Islet precursor cell (in vitro differentiated cells): ENCODE measurements around the gene ANKRD11.
A peak's percentile ranks its signal among the peaks of the same experiment; 100 is the strongest.
"Not testable (repeated sequence)": the region's sequence is repeated elsewhere in the genome, so short reads cannot be mapped to it uniquely, and the experiment has no call there.

Source experiments
- DNase-seq: peaks from one replicate; pipeline ENCODE4 v3.0.0-alpha.2; 2018

The ANKRD11 gene

DNA sequence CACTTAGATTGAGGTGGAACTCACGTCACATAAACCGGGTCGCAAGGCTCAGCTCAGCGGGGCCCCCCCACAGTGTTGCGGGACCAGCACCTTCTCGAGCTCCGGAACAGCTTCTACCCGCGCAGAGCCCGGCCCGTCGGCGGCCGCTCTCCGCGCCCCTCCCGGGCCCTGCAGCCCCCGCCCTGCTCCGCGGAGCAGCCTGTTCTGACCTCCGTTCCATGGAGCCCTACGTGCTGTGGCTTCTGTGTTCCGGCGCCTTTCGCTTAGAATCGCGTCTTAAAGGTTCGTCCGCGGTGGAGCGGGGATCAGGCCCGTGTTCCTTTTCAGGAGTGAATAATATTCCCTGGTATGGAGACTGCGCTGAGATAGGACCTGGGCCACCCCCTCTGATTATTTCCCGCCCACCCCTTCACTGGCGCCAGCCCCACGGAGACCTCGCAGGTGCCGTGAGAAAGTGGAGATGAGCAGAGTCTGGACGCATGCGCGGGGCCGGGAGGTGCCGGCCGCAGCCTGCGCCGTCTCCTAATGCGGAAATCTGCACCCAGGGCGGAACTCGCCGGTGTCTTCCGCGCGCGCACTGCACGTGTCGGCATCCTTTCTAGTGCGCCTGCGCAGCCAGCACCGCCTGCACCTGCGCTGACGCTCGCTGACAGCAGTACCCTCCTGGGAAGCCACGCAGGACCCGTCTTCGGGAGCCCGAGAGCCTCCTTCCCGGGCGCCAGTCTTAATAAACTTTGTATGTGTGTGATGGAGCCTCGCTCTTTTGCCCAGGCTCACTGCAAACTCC is 242.0 kb downstream of the ANKRD11 start:
- DNase-seq: no peak

DNA sequence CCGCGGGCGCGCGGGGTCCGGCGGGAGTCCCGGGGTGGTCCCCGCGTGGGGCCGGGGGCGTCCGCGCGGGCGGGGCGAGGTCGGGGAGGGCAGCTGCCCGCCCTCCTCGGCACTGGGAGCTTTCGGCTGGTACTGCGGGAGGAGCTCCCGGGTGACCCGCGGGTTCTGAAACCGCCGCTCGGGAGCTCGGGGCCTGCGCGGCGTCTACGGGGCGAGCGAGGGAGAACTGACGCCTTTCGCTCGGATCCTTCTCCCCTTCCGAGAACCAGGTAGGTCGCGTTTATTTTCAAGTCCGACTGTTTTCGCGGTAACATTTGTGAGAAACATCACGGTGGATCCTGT is 242.7 kb downstream of the ANKRD11 start:
- DNase-seq: not testable (repeated sequence)

GRCh38 chr16:89246903-89247733 is 243.2 kb downstream of the ANKRD11 start:
- peak; percentile 93 for DNase-seq

- no peak for DNase-seq
Measured at GRCh38 chr16:89246383-89246902, 243.9 kb downstream of the ANKRD11 start.

- DNase-seq: no peak
Measured at GRCh38 chr16:89244754-89245153, 245.6 kb downstream of the ANKRD11 start.

DNA sequence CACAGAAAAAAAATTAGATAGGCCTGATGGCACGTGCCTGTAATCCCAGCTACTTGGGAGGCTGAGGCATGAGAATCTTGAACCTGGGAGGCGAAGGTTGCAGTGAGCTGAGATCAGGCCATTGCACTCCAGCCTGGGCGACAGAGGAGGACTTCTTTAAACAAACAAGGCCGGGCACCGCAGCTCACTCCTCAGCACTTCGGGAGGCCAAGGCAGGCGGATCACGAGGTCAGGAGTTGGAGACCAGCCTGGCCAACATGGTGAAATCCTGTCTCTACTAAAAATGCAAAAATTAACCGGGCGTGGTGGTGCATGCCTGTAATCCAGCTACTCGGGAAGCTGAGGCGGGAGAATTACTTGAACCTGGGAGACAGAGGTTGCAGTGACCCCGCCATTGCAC is 246.1 kb downstream of the ANKRD11 start:
- not testable (repeated sequence) for DNase-seq

GRCh38 chr16:89243664-89244063 is 246.7 kb downstream of the ANKRD11 start:
- no peak for DNase-seq

DNA sequence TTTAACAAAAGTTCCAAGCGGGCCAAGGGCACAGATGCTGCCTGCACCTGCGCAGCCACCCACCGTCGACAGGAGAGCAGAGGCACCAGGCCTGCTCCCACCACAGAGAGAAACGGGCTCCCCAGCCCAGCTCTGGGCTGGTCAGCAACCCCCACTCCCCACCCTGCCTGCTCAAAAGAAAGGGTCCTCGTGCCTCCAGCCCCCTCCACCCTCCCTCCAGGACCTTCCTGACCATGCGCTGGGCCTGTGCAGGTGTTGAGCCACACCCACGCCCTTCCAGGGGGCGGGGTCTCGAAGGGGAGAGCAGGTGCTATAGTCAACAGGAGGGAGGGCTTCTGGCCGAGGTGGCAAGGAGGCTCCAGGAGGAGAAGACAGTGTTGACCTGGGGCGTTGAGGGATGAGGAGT is 247.6 kb downstream of the ANKRD11 start:
- DNase-seq: no peak

DNA sequence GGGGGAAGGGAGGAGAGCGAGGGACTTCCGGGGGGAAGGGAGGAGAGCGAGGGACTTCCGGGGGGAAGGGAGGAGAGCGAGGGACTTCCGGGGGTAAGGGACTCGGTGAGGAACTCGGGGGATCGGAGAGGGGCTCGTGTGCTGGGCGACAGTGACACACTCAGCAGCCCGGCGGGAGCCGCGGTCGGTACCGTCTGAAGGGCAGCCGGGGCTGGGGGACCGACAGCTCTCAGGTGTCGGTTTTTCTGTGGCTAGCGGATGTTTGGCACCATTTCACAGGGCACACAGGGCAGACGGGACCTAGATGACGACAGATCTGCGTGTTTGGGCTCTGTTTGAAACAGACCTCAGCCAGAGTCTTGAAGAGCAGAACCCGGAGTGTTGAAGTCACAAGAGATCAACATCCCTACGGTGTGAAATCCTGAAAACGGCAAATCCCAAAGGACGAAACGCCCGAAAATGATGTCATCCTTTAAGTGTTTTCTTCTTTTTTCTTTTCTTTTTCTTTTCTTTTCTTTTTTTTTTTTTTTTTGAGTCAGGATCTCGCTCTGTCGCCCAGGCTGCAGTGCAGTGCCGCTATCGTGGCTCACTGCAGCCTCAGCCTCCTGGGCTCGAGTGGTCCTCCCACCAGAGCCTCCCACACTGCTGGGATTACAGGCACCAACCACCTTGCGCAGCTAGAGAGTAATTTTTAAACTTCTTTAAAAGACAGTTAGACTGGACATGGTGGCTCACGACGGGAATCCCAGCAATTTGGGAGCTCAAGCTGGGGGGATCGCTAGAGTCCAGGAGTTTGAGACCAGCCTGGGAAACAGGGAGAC is 249.0 kb downstream of the ANKRD11 start:
- DNase-seq: peak; percentile 83

- no peak for DNase-seq
Measured at GRCh38 chr16:89237733-89238132, 252.6 kb downstream of the ANKRD11 start.

DNA sequence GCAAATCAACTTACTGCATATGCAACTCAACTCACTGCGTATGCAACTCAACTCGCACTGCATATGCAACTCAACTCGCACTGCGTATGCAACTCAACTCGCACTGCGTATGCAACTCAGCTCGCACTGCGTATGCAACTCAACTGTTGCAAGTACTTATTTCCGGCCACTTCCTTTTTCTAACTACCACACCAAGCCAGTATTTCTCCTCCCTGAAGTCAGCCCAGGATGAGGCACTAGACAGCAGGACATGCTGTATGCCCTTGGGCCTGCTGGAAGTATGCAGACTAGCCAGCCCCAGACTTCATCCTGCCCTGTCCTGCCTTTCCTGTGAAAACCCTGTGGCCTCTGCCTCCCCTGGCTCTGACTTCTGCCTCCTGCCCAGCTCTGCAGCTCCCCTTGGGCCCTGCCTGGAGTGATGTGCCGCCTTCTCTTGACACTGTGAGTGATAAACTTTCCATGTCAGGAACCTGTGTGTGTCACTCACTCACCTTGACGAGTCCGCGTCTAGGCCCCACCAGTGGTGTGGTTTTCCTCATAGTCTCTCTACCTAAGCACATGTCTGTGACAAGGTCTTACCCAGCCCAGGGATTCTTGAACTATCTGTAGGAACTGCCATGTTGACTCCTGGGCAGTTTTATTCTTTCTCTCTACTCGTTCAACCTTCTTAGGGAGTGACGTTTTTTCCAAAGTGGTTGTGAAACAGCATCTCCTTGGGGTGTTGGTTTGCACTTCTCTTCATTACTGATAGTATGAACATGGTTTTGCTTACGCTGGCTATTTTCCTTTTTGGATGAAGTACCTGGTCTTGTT is 256.5 kb downstream of the ANKRD11 start:
- DNase-seq: no peak

- DNase-seq: no peak
Measured at GRCh38 chr16:89232107-89232506, 258.3 kb downstream of the ANKRD11 start.

DNA sequence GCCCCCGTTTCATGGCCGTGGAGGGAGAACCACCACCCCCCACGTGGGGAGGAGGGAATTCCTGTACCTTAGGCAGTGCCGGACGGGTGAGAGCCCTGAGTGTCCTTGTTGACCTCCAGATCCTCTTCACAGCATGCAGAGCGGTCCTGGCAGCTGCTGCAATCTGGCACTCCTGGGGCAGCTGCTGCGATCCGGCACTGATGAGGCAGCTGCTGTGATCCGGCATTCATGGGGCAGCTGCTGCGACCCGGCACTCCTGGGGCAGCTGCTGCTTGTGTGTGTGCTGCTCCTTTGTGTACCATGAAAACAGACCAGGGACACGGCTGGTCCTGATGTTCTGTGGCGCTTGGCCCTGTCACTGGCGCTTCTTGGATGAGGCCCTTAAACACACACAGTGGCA is 260.1 kb downstream of the ANKRD11 start:
- DNase-seq: no peak

DNA sequence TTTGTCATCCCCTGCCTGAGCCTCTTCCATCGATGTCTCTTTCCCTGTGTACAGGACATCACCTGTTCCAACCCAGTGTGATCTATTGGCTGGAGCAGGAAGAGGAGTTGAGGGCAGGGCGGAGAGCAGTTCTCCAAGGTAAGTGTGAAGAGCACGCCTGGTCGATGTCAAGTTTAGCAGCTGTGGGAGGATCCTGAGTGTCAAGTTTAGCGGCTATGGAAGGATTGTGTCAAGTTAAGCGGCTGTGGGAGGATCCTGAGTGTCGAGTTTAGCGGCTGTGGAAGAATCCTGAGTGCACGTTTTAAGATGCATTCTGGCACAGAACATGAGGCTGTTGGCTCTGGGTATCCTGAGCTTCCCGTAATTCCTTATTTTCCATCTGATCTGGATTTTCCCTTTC is 265.7 kb downstream of the ANKRD11 start:
- DNase-seq: no peak

DNA sequence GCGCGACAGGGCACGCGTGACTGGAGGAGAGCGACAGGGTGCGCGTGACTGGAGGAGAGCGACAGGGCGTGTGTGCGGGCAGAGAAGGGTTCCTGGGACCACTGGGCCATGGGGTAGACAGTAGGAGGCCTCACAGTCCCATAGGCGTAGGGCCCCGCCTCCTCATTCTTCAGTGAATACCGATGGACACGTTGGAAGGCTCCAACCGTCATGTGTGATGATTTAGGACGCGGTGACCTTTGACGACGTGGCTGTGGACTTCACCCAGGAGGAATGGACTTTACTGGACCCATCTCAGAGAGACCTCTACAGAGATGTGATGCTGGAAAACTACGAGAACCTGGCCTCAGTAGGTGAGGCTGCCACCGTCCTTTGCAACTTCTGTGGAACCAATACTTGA is 267.4 kb downstream of the ANKRD11 start:
- no peak for DNase-seq

- no peak for DNase-seq
Measured at GRCh38 chr16:89221604-89222003, 268.8 kb downstream of the ANKRD11 start.

- DNase-seq: no peak
Measured at GRCh38 chr16:89219365-89219764, 271.0 kb downstream of the ANKRD11 start.
